ENCODE data around the gene HSD17B12. TPM values are rescaled to one million over a fixed set of nuclear protein-coding genes. Genes with fewer than 3 reads are reported as not detected.

HSD17B12 gene
- polyA plus RNA-seq, 3 donors, result 13.3 to 35.5 (median 30.4) TPM

- peaks cover 0 to 9% (median 5%) of the 10 kb centered on the region in 7 donors for H3K9me3 Mint-ChIP-seq
- H3K27ac Mint-ChIP-seq, result no peak overlapping the region
- intact Hi-C loops (cut with micrococcal nuclease), result no loop called here
- peaks cover 0 to 2% (median 0%) of the 10 kb centered on the region in 3 donors for H3K27me3 Mint-ChIP-seq (ENCODE audit: low read depth in 3 of 3)
- Histone ChIP-seq H2AFZ (ENCODE audit: insufficient read depth, low read depth, low read length, poor library complexity, severe bottlenecking) (no peak overlapping the region), H3K27ac (ENCODE audit: low read depth in 1 of 2, low read length in 2 of 2) (no peak overlapping the region), H3K9ac (ENCODE audit: insufficient read depth, low read length, poor library complexity, severe bottlenecking) (no peak overlapping the region), H3K4me3 (replicated peaks in 1 of 3; ENCODE audit: low read depth in 2 of 3, low read length in 3 of 3) (no peak overlapping the region), H3K4me2 (replicated peaks; ENCODE audit: extremely low read depth, low read length, poor library complexity, severe bottlenecking) (no peak overlapping the region), H3K79me2 (ENCODE audit: insufficient read depth, low read length) (no peaks in the 10 kb centered on the region), H3K36me3 (replicated peaks in 1 of 2; ENCODE audit: control insufficient read depth in 1 of 2, insufficient read depth in 2 of 2, low read length in 2 of 2) (no peaks in the 10 kb centered on the region), H3K27me3 (ENCODE audit: control insufficient read depth in 2 of 2, insufficient read depth in 2 of 2, low read length in 2 of 2) (no peaks in the 10 kb centered on the region), H4K20me1 (ENCODE audit: insufficient read depth, low read length) (no peaks in the 10 kb centered on the region), H3K4me1 (ENCODE audit: control insufficient read depth in 1 of 2, insufficient read depth in 2 of 2, low read length in 2 of 2) (no peaks in the 10 kb centered on the region), H3K9me3 (replicated peaks in 1 of 2; ENCODE audit: control insufficient read depth in 1 of 2, insufficient read depth in 1 of 2, low read length in 2 of 2) (peaks cover 0 to 10% of the 10 kb centered on the region in 2 donors)
- peaks cover 10 to 13% of the 10 kb centered on the region in 2 donors for H3K36me3 Mint-ChIP-seq
- TF ChIP-seq CTCF (IDR thresholded peaks at IDR 0.05), result no peak
- no peak for DNase-seq
- 100% methylated on average over 2 of the region's 2 CpGs for WGBS (ENCODE audit: insufficient coverage)
- no peak overlapping the region for H3K4me3 Mint-ChIP-seq
- no peaks in the 10 kb centered on the region for H3K4me1 Mint-ChIP-seq
Observed at GRCh38 chr11:43774786-43775185, 94.2 kb downstream of the HSD17B12 start.

- no peaks in the 10 kb centered on the region for H4K20me1 ChIP-seq (ENCODE audit: insufficient read depth, low read length)
- H3K4me1 Mint-ChIP-seq, result no peaks in the 10 kb centered on the region
- H3K79me2 ChIP-seq (ENCODE audit: insufficient read depth, low read length), result no peaks in the 10 kb centered on the region
- H3K4me3 Mint-ChIP-seq, result no peak overlapping the region
- H3K9ac ChIP-seq (ENCODE audit: insufficient read depth, low read length, poor library complexity, severe bottlenecking), result no peak overlapping the region
- H3K27ac Mint-ChIP-seq, result no peak overlapping the region
- H3K9me3 Mint-ChIP-seq, result peaks cover 12 to 24% (median 21%) of the 10 kb centered on the region in 7 donors
- H3K4me2 ChIP-seq (replicated peaks; ENCODE audit: extremely low read depth, low read length, poor library complexity, severe bottlenecking), result no peak overlapping the region
- DNase-seq, result no peak
- 100% methylated on average over 1 of the region's 2 CpGs for WGBS (ENCODE audit: insufficient coverage)
- no peaks in the 10 kb centered on the region for H3K27me3 ChIP-seq (ENCODE audit: control insufficient read depth in 2 of 2, insufficient read depth in 2 of 2, low read length in 2 of 2)
- H3K4me3 ChIP-seq (replicated peaks in 1 of 3; ENCODE audit: low read depth in 2 of 3, low read length in 3 of 3), result no peak overlapping the region
- no peaks in the 10 kb centered on the region for H3K36me3 ChIP-seq (replicated peaks in 1 of 2; ENCODE audit: control insufficient read depth in 1 of 2, insufficient read depth in 2 of 2, low read length in 2 of 2)
- no peak overlapping the region for H2AFZ ChIP-seq (ENCODE audit: insufficient read depth, low read depth, low read length, poor library complexity, severe bottlenecking)
- H3K27me3 Mint-ChIP-seq (ENCODE audit: low read depth in 3 of 3), result no peaks in the 10 kb centered on the region
- no peak overlapping the region for H3K27ac ChIP-seq (ENCODE audit: low read depth in 1 of 2, low read length in 2 of 2)
- H3K36me3 Mint-ChIP-seq, result peaks cover 10 to 13% of the 10 kb centered on the region in 2 donors
- TF ChIP-seq CTCF (IDR thresholded peaks at IDR 0.05), result no peak
- intact Hi-C loops (cut with micrococcal nuclease), result no loop called here
- no peaks in the 10 kb centered on the region for H3K4me1 ChIP-seq (ENCODE audit: control insufficient read depth in 1 of 2, insufficient read depth in 2 of 2, low read length in 2 of 2)
- H3K9me3 ChIP-seq (replicated peaks in 1 of 2; ENCODE audit: control insufficient read depth in 1 of 2, insufficient read depth in 1 of 2, low read length in 2 of 2), result peaks cover 14 to 23% of the 10 kb centered on the region in 2 donors
Observed at GRCh38 chr11:43779306-43779705, 98.8 kb downstream of the HSD17B12 start.
